ACC112 (cell line): ENCODE data around the gene KPNA5.
"Not testable (repeated sequence)": the region's sequence is repeated elsewhere in the genome, so short reads cannot be mapped to it uniquely, and the experiment has no call there.

ENCODE experiments used
- H2AFZ ChIP-seq: fragments of 200-600 bp; sonication (generic); one replicate; pipeline ENCODE4 v1.6.0; 2017; ENCODE audit warnings: antibody characterized with exemption, low read length; ENCODE audit not compliant: unreplicated experiment
- H3K27ac ChIP-seq: fragments of 200-600 bp; sonication (generic); 2 replicates; pipeline ENCODE4 v1.5.1; 2014; ENCODE audit warnings: low read depth, mild to moderate bottlenecking, antibody characterized with exemption, low read length, moderate library complexity
- H3K27me3 ChIP-seq: fragments of 200-600 bp; sonication (generic); 2 replicates; pipeline ENCODE4 v1.6.1; 2014; ENCODE audit warnings: mild to moderate bottlenecking, antibody characterized with exemption, low read length, moderate library complexity, mixed read lengths; ENCODE audit not compliant: insufficient read depth
- H3K36me3 ChIP-seq: fragments of 200-600 bp; sonication (generic); 2 replicates; pipeline ENCODE4 v1.6.1; 2016; ENCODE audit warnings: mild to moderate bottlenecking, antibody characterized with exemption, low read length, moderate library complexity, mixed read lengths; ENCODE audit not compliant: insufficient read depth
- H3K4me1 ChIP-seq: fragments of 200-600 bp; sonication (generic); one replicate; pipeline ENCODE4 v1.6.1; 2016; ENCODE audit warnings: low read length, mixed read lengths; ENCODE audit not compliant: insufficient read depth, unreplicated experiment, control insufficient read depth
- H3K4me3 ChIP-seq: fragments of 200-600 bp; sonication (generic); 2 replicates; pipeline ENCODE4 v1.5.1; 2014; ENCODE audit warnings: mild to moderate bottlenecking, low read depth, low read length
- H3K79me2 ChIP-seq: fragments of 200-600 bp; sonication (generic); one replicate; pipeline ENCODE4 v1.6.0; 2016; ENCODE audit warnings: low read length; ENCODE audit not compliant: control insufficient read depth, unreplicated experiment, insufficient read depth

Gene KPNA5

DNA sequence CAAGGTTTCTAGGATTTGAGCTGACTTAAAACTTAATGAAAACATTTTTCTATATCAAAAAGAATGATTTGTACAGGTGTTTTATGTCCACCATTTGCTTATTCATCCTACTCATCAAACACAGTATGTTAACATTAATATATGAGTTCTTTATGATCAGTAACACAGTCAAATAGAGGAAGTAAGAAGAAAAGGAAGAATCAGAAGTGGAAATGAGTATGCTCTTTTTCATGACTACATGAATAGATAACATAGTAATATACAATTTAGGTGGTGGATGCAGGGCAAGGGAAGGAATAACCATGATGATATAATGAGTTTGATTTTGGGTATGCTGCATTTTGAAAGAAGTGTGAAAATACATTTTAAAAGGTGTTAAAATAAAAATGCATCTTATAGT lies 16.5 kb downstream of the KPNA5 start:
- Histone ChIP-seq H3K36me3 (no peaks in the 10 kb centered on the region), H3K79me2 (no peaks in the 10 kb centered on the region), H3K4me1 (no peaks in the 10 kb centered on the region), H2AFZ (no peak overlapping the region), H3K27me3 (no peaks in the 10 kb centered on the region), H3K4me3 (no peak overlapping the region), H3K27ac (no peak overlapping the region)

DNA sequence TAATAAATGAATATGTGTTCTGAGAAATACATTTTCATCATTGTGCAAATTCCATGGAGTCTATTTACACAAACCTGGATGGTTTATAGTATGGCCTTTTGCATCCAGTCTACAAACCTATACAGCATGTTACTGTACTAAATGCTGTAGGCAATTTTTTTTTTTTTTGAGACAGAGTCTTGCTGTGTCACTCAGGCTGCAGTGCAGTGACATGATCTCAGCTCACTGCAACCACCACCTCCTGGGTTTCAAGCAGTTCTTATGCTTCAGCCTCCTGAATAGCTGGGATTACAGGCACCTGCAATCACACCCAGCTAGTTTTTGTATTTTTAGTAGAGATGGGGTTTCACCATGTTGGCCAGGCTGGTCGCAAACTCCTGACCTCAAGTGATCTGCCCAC lies 22.9 kb downstream of the KPNA5 start:
- H3K36me3 ChIP-seq, H3K79me2 ChIP-seq, H3K4me1 ChIP-seq, H2AFZ ChIP-seq, H3K27ac ChIP-seq, H3K27me3 ChIP-seq, H3K4me3 ChIP-seq: not testable (repeated sequence)

DNA sequence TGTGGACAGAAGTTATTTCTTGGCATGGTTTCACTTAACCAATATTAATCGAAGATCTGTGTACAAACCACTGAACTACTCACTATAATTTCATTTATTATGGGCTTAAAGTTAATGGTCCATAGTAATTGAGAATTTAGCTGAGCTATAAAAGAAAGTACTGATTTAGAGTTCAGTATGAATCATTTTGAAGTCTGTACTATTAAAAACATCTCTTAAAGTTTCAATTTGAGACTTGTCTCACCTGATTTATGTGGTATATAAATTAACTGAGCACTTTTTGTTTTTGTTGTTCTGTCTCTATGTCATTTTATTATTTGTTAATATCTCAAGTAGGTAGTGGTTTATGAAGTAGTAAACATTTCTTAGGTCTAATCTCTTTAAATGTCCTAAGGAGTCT lies 24.9 kb downstream of the KPNA5 start:
- Histone ChIP-seq H3K36me3 (peaks cover 9% of the 10 kb centered on the region; the same call in 1 of the 2 replicates), H2AFZ (no peak overlapping the region), H3K4me1 (no peaks in the 10 kb centered on the region), H3K79me2 (no peaks in the 10 kb centered on the region), H3K27me3 (no peaks in the 10 kb centered on the region), H3K4me3 (no peak overlapping the region), H3K27ac (no peak overlapping the region)

DNA sequence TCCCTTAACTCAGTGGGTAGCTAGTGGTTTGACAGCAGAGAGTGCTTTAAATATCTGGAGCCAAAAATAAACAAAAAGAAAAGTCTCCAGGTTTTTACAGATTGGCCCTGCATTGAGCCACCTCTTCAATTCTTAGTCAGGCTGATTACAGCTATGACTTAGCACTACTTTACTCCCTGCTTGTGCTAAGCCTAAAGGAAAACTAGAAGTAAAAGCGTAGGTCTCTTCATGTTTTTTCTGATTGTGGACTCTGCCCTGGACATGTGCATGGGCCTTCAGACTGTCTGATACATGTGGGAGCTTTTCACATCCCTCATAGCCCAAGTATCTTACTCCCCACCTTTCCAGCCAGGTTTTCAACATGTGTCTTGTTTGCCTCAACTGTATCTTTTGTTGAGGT lies 33.3 kb downstream of the KPNA5 start:
- H3K27ac ChIP-seq: no peak overlapping the region
- no peaks in the 10 kb centered on the region for H3K79me2 ChIP-seq
- H3K36me3 ChIP-seq: peaks cover 17% of the 10 kb centered on the region
- H3K4me3 ChIP-seq: no peak overlapping the region
- H2AFZ ChIP-seq: no peak overlapping the region
- H3K4me1 ChIP-seq: no peaks in the 10 kb centered on the region
- no peaks in the 10 kb centered on the region for H3K27me3 ChIP-seq

DNA sequence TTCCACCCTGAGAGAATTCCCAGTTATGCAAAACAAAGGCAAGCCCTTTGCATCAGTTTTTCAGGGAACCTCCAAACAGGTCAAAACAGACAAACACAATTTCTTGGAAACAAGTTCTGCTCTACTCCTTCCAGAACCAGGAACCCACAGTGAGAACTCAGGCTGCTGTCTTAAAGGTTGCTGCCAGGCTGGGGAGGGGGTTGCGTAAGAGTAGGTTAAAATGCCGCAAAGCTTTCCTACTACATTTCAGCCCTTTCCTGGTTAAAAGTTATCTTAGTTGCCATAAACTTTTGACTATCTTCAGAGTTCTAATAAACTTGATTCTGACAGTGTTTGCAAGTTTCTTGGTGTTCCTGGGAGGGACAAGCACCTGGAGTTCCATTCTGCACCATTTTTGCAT lies 33.8 kb downstream of the KPNA5 start:
- Histone ChIP-seq H3K79me2 (no peaks in the 10 kb centered on the region), H3K4me1 (no peaks in the 10 kb centered on the region), H3K27ac (no peak overlapping the region), H2AFZ (no peak overlapping the region), H3K36me3 (peaks cover 17% of the 10 kb centered on the region), H3K4me3 (no peak overlapping the region), H3K27me3 (no peaks in the 10 kb centered on the region)

DNA sequence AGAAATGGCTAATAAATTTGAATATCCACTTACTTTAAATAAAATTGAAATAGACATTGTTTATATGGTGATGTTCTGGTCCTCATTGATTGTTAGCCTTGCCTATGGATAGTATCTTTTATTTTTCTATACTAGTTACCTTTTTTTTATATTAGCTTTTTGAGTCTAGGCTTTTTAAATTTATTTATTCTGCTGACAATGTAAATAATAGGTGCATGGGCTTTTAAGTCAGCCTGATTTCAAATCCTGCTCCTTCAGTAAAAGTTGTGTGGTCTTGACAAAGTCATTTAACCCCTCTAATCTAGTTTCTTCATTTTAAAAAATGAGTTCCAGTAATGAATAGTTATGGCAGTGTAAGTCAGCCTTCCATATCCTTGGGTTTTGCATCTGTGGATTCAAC lies 45.9 kb downstream of the KPNA5 start:
- no peak overlapping the region for H3K27ac ChIP-seq
- H3K27me3 ChIP-seq: no peaks in the 10 kb centered on the region
- peaks cover 14% of the 10 kb centered on the region for H3K36me3 ChIP-seq
- H3K79me2 ChIP-seq: no peaks in the 10 kb centered on the region
- no peak overlapping the region for H2AFZ ChIP-seq
- no peaks in the 10 kb centered on the region for H3K4me1 ChIP-seq
- H3K4me3 ChIP-seq: no peak overlapping the region

DNA sequence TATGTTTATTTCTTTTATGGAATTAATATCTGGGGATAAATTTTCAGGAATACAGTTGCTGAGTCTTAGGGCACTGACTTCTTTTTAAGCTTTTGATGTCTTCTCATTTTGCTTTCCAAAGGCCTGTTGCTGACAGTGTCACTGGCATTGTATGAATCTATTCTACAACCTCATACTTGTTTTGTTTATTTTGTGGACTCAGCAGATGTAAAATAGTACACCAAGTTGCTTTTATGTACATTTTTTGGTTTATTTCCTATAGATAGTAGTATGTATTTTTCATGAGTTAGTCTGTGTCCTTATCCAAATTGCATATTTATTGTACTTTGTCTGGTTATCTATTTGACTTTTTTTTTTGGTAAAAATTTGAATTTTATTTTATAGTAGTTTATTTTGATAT lies 49.5 kb downstream of the KPNA5 start:
- Histone ChIP-seq H2AFZ (no peak overlapping the region), H3K79me2 (no peaks in the 10 kb centered on the region), H3K4me3 (no peak overlapping the region), H3K36me3 (peaks cover 3% of the 10 kb centered on the region), H3K27me3 (no peaks in the 10 kb centered on the region), H3K27ac (no peak overlapping the region), H3K4me1 (no peaks in the 10 kb centered on the region)

DNA sequence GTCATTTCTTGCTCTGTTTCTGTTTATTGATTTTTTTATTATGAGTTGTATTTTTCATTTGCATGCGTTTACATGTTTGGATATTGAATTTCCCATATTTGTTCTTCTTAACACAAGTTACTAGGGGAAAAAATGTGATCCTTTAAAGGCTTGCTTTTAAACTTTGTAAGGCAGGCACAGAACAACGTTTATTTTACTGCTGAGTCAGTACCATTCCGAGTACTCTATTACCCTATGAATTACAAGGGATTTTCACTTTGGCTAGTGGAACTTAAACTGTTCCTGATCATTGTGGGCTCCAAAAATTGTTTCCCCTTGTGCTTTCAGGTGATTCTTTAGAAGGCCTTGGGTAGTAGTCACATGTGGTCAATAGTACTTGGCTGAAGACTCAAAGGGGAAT lies 56.0 kb downstream of the KPNA5 start:
- Histone ChIP-seq H3K79me2 (no peaks in the 10 kb centered on the region), H2AFZ (no peak overlapping the region), H3K27ac (no peak overlapping the region), H3K4me3 (no peak overlapping the region), H3K27me3 (no peaks in the 10 kb centered on the region), H3K36me3 (peaks cover 6% of the 10 kb centered on the region; the same call in 1 of the 2 replicates), H3K4me1 (no peaks in the 10 kb centered on the region)

DNA sequence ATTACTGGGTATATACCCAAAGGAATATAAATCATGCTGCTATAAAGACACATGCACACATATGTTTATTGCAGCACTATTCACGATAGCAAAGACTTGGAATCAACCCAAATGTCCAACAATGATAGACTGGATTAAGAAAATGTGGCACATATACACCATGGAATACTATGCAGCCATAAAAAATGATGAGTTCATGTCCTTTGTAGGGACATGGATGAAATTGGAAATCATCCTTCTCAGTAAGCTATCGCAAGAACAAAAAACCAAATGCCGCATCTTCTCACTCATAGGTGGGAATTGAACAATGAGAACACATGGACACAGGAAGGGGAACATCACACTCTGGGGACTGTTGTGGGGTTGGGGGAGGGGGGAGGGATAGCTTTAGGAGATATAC lies 59.5 kb downstream of the KPNA5 start:
- not testable (repeated sequence) for H2AFZ ChIP-seq, H3K4me3 ChIP-seq, H3K27me3 ChIP-seq, H3K36me3 ChIP-seq, H3K27ac ChIP-seq, H3K79me2 ChIP-seq, H3K4me1 ChIP-seq

DNA sequence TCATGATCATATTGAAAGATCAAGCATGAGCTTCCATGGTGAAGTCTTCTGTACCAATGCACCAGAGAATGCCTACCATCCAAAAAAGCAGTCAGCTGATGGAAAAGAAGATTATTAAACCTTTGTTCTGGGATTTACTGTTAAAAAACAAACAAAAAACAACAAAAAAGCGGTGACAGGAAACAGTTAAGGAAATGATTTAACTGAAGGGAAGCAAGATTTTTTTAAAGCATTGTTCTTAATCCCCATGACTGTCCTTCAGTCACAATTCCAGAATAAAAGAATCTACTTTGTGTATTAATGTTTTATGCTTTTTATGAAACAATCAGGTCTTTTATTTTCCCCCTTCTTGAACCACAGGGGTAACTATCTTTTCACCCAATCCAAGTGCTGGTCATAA lies 60.6 kb downstream of the KPNA5 start:
- Histone ChIP-seq H3K79me2 (no peaks in the 10 kb centered on the region), H3K27me3 (no peaks in the 10 kb centered on the region), H2AFZ (no peak overlapping the region), H3K4me1 (no peaks in the 10 kb centered on the region), H3K27ac (no peak overlapping the region), H3K36me3 (peaks cover 6% of the 10 kb centered on the region; the same call in 1 of the 2 replicates), H3K4me3 (no peak overlapping the region)

DNA sequence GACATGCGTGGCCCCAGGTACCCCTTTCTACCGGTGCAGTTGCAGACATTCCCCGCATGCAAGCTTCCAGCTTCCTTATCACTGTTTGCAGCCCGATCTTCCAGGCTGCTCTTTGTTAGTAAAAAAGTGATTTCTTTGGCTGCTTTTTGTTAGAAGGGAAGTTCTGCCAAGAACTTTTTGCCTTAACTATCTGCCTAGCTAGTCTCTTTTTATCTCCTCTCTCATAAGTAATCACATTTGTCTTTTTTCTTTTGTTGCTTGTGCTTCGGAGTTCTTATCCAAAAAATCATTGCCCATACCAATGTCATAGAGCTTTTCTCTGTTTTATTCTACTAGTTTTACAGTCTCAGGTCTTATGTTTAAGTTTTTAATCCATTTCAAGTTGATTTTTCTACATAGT lies 64.2 kb downstream of the KPNA5 start:
- Histone ChIP-seq H3K27me3 (no peaks in the 10 kb centered on the region), H3K4me1 (no peaks in the 10 kb centered on the region), H2AFZ (no peak overlapping the region), H3K27ac (no peak overlapping the region), H3K4me3 (no peak overlapping the region), H3K36me3 (no peaks in the 10 kb centered on the region), H3K79me2 (no peaks in the 10 kb centered on the region)

DNA sequence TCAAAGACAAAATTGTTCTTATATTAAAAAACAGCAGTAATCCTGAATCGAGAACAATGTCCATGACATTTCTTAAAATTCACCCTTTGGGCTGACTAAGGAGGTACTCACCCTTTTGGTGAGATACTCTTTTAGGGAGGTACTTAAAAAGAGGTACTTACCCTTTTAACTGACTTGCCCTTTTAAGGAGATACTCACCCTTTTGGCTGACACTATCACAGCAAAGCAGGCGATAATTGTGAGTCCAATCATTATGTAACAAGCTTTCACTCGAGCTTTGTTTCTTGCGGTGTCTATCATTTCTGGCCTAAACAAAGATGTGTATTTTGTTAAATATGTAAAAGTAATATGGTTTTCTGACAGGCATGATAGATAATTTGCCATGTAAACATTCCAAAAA lies 80.8 kb downstream of the KPNA5 start:
- H3K79me2 ChIP-seq: no peaks in the 10 kb centered on the region
- no peak overlapping the region for H3K27ac ChIP-seq
- H2AFZ ChIP-seq: no peak overlapping the region
- H3K4me3 ChIP-seq: no peak overlapping the region
- H3K36me3 ChIP-seq: no peaks in the 10 kb centered on the region
- no peaks in the 10 kb centered on the region for H3K4me1 ChIP-seq
- peaks cover 13% of the 10 kb centered on the region; the same call in 1 of the 2 replicates for H3K27me3 ChIP-seq
